Common myeloid progenitor, CD34-positive (primary cell): ENCODE measurements around the gene CYP21A2.

Experiments
- CTCF ChIA-PET: fragments of 350-600 bp; sonication (Branson Sonifier 250); formaldehyde crosslinking; loops from one replicate; lab custom pipeline; 2021; ENCODE audit warnings: antibody characterized with exemption; lab: Charles Lee
- POLR2A ChIA-PET: fragments of 350-600 bp; sonication (Branson Sonifier 250); formaldehyde crosslinking; loops from one replicate; lab custom pipeline; 2021; ENCODE audit warnings: antibody characterized with exemption; lab: Charles Lee
- DNase-seq, 3 donors: peaks; one replicate each; pipeline versions ENCODE4 v3.0.0 to v3.0.0-alpha.2; 2013
- H3K27ac ChIP-seq, 2 experiments: 1 replicate in 1 of 2; 2 replicates in 1 of 2; pipeline ENCODE4 v1.7.0; 2013; ENCODE audit warnings: inconsistent platforms in 2 of 2, low read length in 2 of 2, mild to moderate bottlenecking in 2 of 2, low read depth in 1 of 2, moderate library complexity in 1 of 2; ENCODE audit not compliant: severe bottlenecking in 2 of 2, insufficient read depth in 1 of 2, poor library complexity in 1 of 2
- H3K27me3 ChIP-seq, 5 experiments: replicated peaks in 2 of 5; 1 replicate in 3 of 5; 2 replicates in 2 of 5; pipeline versions ENCODE4 v1.6.1 to v1.7.0; 2013; ENCODE audit warnings: low read length in 4 of 5, mild to moderate bottlenecking in 2 of 5, moderate library complexity in 2 of 5, inconsistent platforms in 1 of 5; ENCODE audit not compliant: insufficient read depth in 5 of 5, control insufficient read depth in 4 of 5
- H3K36me3 ChIP-seq, 4 experiments: 1 replicate in 2 of 4; 2 replicates in 2 of 4; pipeline versions ENCODE4 v1.6.1 to v1.7.0; 2013; ENCODE audit warnings: low read length in 3 of 4, control low read depth in 1 of 4, mild to moderate bottlenecking in 1 of 4; ENCODE audit not compliant: control insufficient read depth in 4 of 4, insufficient read depth in 4 of 4
- H3K4me1 ChIP-seq, 4 experiments: 1 replicate in 3 of 4; 2 replicates in 1 of 4; pipeline versions ENCODE4 v1.6.1 to v1.7.1; 2013; ENCODE audit warnings: low read length in 3 of 4, mild to moderate bottlenecking in 3 of 4, control low read depth in 1 of 4, inconsistent platforms in 1 of 4, moderate library complexity in 1 of 4; ENCODE audit not compliant: control insufficient read depth in 4 of 4, insufficient read depth in 4 of 4; ENCODE audit errors: control extremely low read depth in 1 of 4
- H3K4me3 ChIP-seq, 7 experiments: 1 replicate in 4 of 7; 2 replicates in 3 of 7; pipeline versions ENCODE4 v1.5.1 to v1.7.0; 2013; ENCODE audit warnings: mild to moderate bottlenecking in 7 of 7, low read length in 6 of 7, moderate library complexity in 6 of 7, inconsistent platforms in 2 of 7, low read depth in 2 of 7, control low read depth in 1 of 7; ENCODE audit not compliant: insufficient read depth in 4 of 7, control insufficient read depth in 1 of 7; ENCODE audit errors: extremely low read depth in 1 of 7
- H3K9me3 ChIP-seq, 5 experiments: 1 replicate in 4 of 5; 2 replicates in 1 of 5; pipeline versions ENCODE4 v1.6.1 to v1.7.1; 2013; ENCODE audit warnings: low read length in 4 of 5, mild to moderate bottlenecking in 2 of 5, inconsistent platforms in 1 of 5, low read depth in 1 of 5, moderate library complexity in 1 of 5; ENCODE audit not compliant: control insufficient read depth in 4 of 5, insufficient read depth in 2 of 5; ENCODE audit errors: control extremely low read depth in 1 of 5
- WGBS: methylation state at CpG from one replicate; pipeline ENCODE4 v1.1.5; 2013; ENCODE audit not compliant: insufficient coverage; 5-methylcytosine and 5-hydroxymethylcytosine counted together

The CYP21A2 gene

DNA sequence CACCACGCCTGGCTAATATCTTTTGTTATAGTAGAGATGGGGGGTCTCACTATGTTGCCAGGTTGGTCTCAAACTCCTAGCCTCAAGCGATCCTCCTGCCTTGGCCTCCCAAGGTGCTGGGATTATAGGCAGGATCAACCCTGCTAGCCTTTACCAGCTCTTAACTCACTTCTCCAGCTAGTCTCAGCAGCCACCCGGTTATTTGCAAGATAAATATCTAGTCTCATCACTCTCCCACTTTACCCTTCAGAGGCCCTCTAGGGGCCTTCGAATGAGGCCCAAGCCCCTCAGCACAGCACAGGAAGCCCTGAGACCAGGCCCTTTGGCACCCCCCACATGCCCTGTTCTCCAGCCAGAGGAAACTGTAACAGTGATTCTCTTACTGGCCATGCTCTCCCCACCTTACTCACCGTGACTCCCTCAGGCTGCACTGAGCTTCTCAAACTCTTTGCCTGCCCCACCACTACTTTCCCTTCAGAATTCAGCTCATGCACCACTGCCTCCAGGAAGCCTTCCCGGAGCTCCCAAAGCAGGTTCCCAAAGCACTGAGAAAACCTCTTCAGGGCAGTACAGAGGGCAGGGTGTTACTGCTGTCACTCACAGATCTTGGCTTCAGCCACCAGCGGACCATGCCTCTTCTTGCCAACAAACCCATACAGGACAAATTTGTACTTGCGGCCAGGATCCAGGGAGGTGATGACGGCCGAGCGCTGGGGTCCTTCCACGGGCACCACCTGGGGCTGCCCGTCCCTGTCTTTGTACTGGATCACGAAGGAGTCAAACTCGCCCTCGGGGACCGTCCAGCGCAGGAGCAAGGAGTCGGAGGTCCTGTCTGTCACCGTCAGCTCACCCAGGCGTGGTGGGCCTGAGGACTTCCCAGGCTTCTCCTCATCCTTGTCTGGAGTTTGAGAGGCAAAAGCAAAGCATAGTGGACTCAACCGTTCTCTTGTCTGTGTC, 45.9 kb downstream of the CYP21A2 start:
- Histone ChIP-seq H3K4me1 (peaks cover 0 to 5% (median 3%) of the 10 kb centered on the region in 4 experiments), H3K4me3 (no peak overlapping the region), H3K36me3 (no peaks in the 10 kb centered on the region), H3K27me3 (peaks cover 0 to 23% (median 19%) of the 10 kb centered on the region in 5 experiments), H3K27ac (no peak overlapping the region), H3K9me3 (no peaks in the 10 kb centered on the region)
- POLR2A ChIA-PET: no interaction called here
- 96% methylated on average over 21 of the region's 22 CpGs for WGBS
- CTCF ChIA-PET: interaction anchor here (1.2 to 2.4 kb wide), 2 partner anchors 8 to 10 kb away, joined by 3 to 9 read pairs; no protein-coding TSS in a partner anchor
- DNase-seq: no peak

DNA sequence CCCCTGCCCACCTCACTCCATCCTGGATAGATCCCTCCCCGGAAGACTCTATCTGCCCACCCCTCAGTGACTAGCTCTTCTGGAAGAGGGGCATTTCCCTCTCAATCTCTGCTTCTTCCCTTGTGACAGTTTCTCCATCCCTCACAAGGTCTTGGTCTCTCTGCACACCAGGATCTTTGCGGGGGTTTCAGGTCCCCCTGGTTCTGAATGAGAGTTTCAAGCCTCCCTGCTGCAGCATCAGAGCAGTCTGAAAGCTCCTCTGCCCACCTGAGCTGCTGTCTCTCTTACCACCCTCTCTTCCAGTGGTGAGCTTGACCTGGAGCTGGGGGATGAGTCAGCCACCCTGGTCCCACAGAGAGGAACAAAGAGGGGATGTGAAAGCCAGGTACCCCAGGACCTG, 46.6 kb downstream of the CYP21A2 start:
- WGBS: 100% methylated on average over 1 of the region's 2 CpGs
- Histone ChIP-seq H3K4me3 (no peak overlapping the region), H3K9me3 (no peaks in the 10 kb centered on the region), H3K27ac (no peak overlapping the region), H3K4me1 (peaks cover 0 to 5% (median 3%) of the 10 kb centered on the region in 4 experiments), H3K36me3 (no peaks in the 10 kb centered on the region), H3K27me3 (peaks cover 0 to 28% (median 19%) of the 10 kb centered on the region in 5 experiments)
- ChIA-PET POLR2A (no interaction called here), CTCF (interaction anchor here (1.2 kb wide), 1 partner anchor 9 kb away, joined by 3 read pairs; no protein-coding TSS in a partner anchor)
- no peak for DNase-seq

DNA sequence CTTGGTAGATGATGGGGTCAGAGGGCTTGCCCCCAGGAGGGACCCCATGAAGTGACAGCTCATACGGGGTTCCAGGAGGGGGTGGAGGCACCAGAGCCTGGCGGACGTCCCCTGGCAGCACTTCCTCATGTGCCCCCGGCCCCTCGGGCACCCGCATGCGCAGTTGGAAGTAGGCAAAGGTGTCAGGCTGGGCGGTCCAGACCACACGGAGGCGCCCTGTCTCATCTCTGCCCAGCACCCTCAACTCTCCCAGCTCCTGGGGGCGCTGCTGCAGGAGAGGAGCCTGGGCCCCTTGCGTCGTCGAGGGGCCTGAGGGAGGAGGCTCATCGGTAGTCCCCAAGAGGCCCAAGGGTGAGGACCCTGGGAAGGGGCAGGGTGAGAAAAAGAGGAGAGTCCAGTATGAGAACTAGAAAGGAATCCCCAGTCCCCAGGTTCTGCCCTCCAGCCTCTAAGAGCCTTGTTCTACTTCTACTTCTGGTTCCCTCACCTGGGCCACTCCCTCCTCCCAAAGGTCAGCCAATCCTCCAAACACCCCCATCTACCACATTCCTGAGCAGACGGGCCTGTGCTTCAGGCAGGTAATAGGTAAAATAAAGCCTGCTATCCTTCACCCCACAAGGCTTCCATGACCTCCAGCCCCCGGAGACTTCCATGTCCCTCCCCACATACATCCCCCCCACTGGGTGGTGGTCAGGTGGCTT, 47.7 kb downstream of the CYP21A2 start:
- no peak overlapping the region for H3K27ac ChIP-seq
- H3K9me3 ChIP-seq: no peaks in the 10 kb centered on the region
- DNase-seq: no peak
- ChIA-PET CTCF (no interaction called here), POLR2A (no interaction called here)
- H3K27me3 ChIP-seq: peaks cover 0 to 30% (median 21%) of the 10 kb centered on the region in 5 experiments
- H3K4me1 ChIP-seq: peaks cover 0 to 5% (median 3%) of the 10 kb centered on the region in 4 experiments
- H3K4me3 ChIP-seq: no peak overlapping the region
- WGBS: 86% methylated on average over 7 of the region's 17 CpGs
- H3K36me3 ChIP-seq: no peaks in the 10 kb centered on the region

DNA sequence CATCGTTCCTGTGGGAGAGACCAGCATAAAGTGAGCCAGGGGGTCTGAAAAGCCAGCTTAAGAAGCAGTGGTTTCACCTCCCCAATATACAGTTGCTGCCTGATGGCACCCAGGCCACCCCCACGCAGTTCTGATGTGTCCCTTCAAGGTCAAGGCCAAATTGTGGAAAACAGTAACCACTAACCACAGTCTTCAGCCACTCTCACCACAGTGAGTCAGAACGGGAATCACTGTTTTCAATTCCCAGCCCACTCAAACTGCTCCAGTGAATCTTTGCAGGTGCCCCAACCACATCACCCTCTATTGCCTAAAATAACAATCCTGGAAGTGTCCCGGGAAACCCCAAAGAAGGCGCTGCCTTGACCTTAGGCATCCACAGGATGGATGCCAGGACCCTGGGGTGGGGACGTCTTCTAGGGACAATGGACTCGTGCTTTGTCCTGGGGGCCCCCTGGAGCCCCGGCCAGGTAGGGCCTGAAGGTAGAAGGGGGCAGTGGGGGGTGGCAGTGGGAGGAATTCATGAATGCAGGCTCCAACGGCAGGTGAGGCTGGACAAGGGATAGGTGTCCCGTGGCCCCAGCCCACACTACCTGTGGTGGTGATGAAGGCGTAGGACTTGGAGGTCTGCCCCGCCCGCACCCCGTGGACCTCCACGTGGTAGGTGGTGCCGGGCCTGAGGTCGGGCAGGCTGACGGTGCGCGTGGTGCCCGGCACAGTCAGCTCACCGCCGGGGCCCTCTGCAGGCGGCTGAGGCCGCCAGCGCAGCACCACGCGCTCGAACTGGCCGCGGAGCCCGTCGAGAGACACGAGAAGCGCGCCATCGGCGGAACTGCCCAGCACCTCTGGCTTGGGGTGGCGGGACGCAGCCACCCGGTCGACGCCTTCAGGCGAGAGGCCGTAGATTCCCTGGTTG, 48.7 kb downstream of the CYP21A2 start:
- no peak overlapping the region for H3K27ac ChIP-seq
- 35% methylated on average over 21 of the region's 45 CpGs for WGBS
- H3K9me3 ChIP-seq: no peaks in the 10 kb centered on the region
- peak overlapping the region in 1 of 7 experiments; percentile 48 for H3K4me3 ChIP-seq
- ChIA-PET CTCF (no interaction called here), POLR2A (interaction anchor here (0.6 kb wide), 1 partner anchor 825 kb away, joined by 3 read pairs; no protein-coding TSS in a partner anchor)
- DNase-seq: peak; percentile 16 to 56 (median 38)
- peaks cover 0 to 30% (median 21%) of the 10 kb centered on the region in 5 experiments for H3K27me3 ChIP-seq
- peaks cover 0 to 5% (median 3%) of the 10 kb centered on the region in 4 experiments for H3K4me1 ChIP-seq
- H3K36me3 ChIP-seq: no peaks in the 10 kb centered on the region

DNA sequence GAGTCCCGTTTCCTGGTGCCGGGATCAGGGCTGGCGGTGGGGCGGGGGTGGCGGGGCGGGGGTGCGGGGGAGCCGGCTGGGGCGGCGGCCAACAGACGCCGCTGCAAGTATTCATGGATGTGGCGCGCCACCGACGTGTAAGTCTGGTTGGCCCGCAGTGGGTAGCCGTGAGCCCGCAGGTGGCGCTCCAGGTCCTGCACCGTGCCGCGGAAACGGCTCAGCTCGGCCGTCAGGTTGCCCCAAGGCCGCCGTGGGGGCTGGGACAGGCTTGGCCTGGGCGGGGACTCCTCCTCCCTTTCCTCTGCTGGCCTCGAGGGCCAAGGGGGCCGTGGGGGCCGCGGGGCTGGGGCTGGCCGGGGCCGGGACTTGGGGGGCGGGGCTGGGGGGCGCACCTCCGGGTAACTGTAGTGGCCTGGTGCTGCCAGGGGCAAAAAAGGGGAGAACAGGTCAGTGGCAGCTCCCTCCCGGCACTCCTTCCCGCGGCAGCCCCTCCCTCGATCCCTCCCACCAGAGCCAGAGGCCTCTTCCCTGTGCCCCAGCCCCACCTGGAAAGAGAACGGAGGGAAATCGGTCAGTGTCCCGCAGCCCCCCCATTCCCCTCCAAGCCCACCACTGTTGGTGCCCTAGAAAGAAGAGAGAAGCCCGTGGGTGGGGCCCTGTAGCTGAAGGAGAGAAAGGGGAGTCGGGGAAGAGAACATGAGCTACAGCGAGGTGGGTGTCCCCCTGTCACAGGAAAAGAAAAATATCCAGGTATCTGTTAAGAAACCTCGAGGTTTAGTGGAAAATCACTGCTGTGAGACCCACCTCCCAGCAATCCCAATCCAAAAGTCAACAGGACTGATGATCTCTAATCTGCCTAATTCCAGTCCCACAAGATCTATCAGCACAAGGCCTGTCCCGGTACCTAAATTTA, 49.6 kb downstream of the CYP21A2 start:
- no peaks in the 10 kb centered on the region for H3K9me3 ChIP-seq
- peak; percentile 72 to 86 (median 81) for DNase-seq
- H3K27ac ChIP-seq: no peak overlapping the region
- WGBS: 9% methylated on average over 31 of the region's 50 CpGs
- H3K4me1 ChIP-seq: peaks cover 0 to 5% (median 3%) of the 10 kb centered on the region in 4 experiments
- POLR2A ChIA-PET: no interaction called here
- H3K4me3 ChIP-seq: peak overlapping the region in 1 of 7 experiments; percentile 48
- CTCF ChIA-PET: interaction anchor here (1.1 to 1.3 kb wide), 2 partner anchors 9 to 29 kb away, joined by 4 to 5 read pairs; no protein-coding TSS in a partner anchor
- H3K36me3 ChIP-seq: no peaks in the 10 kb centered on the region
- peaks cover 0 to 27% (median 21%) of the 10 kb centered on the region in 5 experiments for H3K27me3 ChIP-seq
